Measurements from ENCODE around the gene NMUR2. TPM values are rescaled to one million over a fixed set of nuclear protein-coding genes. Genes with fewer than 3 reads are reported as not detected.

NMUR2 gene
- total and polyA plus RNA-seq, 2 experiments from 2014 or later: not detected

DNA sequence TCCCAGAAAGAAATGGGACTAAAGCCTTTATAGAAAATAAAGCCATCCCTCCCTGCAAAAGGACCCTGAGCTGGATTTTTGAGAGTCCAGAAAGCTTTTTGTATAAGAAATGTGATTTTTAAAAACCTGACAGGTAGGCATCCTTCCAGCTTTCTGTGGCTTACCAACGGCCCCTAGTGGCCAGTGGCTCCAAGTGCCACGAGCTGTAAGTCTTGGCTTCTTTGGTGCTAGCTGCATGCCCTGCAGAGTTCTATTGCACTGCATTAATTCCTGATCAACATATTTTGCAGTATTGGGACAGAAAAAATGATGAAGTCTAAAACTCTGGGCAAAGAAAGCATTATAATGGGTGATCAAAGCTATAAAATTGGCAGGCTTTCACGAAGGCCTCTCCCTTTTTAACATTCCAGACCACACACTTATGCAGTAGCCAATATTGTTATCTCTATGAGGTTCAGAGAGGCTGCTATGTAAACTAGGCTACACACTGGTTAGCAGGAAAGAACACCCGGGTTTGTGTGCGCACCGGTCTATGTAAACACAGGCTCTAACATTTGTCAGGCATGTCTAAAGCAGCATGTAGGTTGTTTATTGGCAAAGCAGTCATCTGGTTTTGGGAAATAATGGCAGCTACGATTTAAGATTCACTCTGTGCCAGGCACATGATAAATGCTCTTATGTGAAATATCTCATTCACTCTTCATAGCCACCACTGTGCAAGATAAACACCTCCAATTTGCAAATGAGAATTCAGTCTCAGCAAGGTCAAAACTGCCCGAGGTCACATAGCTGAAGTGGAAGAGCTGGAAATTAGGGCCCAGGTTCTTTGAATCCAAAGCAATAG, 55.2 kb downstream of the NMUR2 start:
- H3K27me3 ChIP-seq (ENCODE audit: insufficient read depth): no peaks in the 10 kb centered on the region
- Mint-ChIP-seq H3K4me3 (no peak overlapping the region), H3K9me3 (peaks cover 18% of the 10 kb centered on the region; the same call in 2 of the 3 replicates), H3K27me3 (ENCODE audit: insufficient read depth, low read depth, poor library complexity) (no peaks in the 10 kb centered on the region), H3K27ac (no peak overlapping the region), H3K4me1 (peaks cover 4% of the 10 kb centered on the region; the same call in 1 of the 3 replicates), H3K36me3 (ENCODE audit: low read depth) (peaks cover 3% of the 10 kb centered on the region; the same call in 1 of the 3 replicates)
- no peaks in the 10 kb centered on the region for H3K79me2 ChIP-seq (replicated peaks; ENCODE audit: insufficient read depth)
- H3F3A ChIP-seq (replicated peaks; ENCODE audit: low read depth): no peaks in the 10 kb centered on the region
- H3K27ac ChIP-seq (ENCODE audit: low read depth): no peak overlapping the region
- H2AFZ ChIP-seq: no peak overlapping the region
- H3K4me2 ChIP-seq: no peak overlapping the region
- H3K36me3 ChIP-seq (ENCODE audit: insufficient read depth): no peaks in the 10 kb centered on the region
- ATAC-seq (peak; percentile 86), DNase-seq (ENCODE audit: low spot score) (peak; percentile 70)
- H3K9me2 ChIP-seq (ENCODE audit: insufficient read depth): no peaks in the 10 kb centered on the region
- H3K4me3 ChIP-seq: no peak overlapping the region
- no peak for TF ChIP-seq EZH2 (IDR thresholded peaks at IDR 0.05; ENCODE audit: low read depth, unreplicated experiment)
- TF ChIP-seq, protein P1, sequence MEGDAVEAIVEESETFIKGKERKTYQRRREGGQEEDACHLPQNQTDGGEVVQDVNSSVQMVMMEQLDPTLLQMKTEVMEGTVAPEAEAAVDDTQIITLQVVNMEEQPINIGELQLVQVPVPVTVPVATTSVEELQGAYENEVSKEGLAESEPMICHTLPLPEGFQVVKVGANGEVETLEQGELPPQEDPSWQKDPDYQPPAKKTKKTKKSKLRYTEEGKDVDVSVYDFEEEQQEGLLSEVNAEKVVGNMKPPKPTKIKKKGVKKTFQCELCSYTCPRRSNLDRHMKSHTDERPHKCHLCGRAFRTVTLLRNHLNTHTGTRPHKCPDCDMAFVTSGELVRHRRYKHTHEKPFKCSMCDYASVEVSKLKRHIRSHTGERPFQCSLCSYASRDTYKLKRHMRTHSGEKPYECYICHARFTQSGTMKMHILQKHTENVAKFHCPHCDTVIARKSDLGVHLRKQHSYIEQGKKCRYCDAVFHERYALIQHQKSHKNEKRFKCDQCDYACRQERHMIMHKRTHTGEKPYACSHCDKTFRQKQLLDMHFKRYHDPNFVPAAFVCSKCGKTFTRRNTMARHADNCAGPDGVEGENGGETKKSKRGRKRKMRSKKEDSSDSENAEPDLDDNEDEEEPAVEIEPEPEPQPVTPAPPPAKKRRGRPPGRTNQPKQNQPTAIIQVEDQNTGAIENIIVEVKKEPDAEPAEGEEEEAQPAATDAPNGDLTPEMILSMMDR (conservative IDR thresholded peaks at IDR 0.05; ENCODE audit: low read depth in 2 of 2): peak; percentile 91 to 97
- H3K4me1 ChIP-seq (ENCODE audit: insufficient read depth): no peaks in the 10 kb centered on the region
- H4K20me1 ChIP-seq (replicated peaks; ENCODE audit: insufficient read depth): no peaks in the 10 kb centered on the region

All from GM23338 (cell line).